GM21528 (cell line): ENCODE measurements around the gene PROSER2.
A peak's percentile ranks its signal among the peaks of the same experiment; 100 is the strongest.

Experiments used
- ATAC-seq: cut with Tn5 transposase; IDR thresholded peaks from one replicate; pipeline ENCODE4 v1.9.1; 2021; ENCODE audit warnings: mild to moderate bottlenecking, moderate library complexity; ENCODE audit not compliant: unreplicated experiment, low FRiP score

The PROSER2 gene

GRCh38 chr10:11861811-11862428 lies 38.8 kb downstream of the PROSER2 start:
- no peak for ATAC-seq

- ATAC-seq, result peak; percentile 80
Measured at GRCh38 chr10:11863353-11864109, 40.4 kb downstream of the PROSER2 start.

- ATAC-seq, result no peak
Measured at GRCh38 chr10:11864727-11865126, 41.6 kb downstream of the PROSER2 start.

- ATAC-seq, result no peak
Measured at GRCh38 chr10:11865561-11865960, 42.4 kb downstream of the PROSER2 start.

- no peak for ATAC-seq
Measured at GRCh38 chr10:11866199-11866925, 43.2 kb downstream of the PROSER2 start.

- ATAC-seq, result no peak
Measured at GRCh38 chr10:11869219-11869618, 46.1 kb downstream of the PROSER2 start.

- no peak for ATAC-seq
Measured at GRCh38 chr10:11869743-11870460, 46.7 kb downstream of the PROSER2 start.

- ATAC-seq, result no peak
Measured at GRCh38 chr10:11870461-11870780, 47.3 kb downstream of the PROSER2 start.

GRCh38 chr10:11870900-11871400 lies 47.8 kb downstream of the PROSER2 start:
- ATAC-seq, result no peak

GRCh38 chr10:11871466-11871865 lies 48.3 kb downstream of the PROSER2 start:
- no peak for ATAC-seq

- ATAC-seq, result no peak
Measured at GRCh38 chr10:11874568-11875493, 51.7 kb downstream of the PROSER2 start.

GRCh38 chr10:11875494-11876281 lies 52.5 kb downstream of the PROSER2 start:
- ATAC-seq, result no peak

GRCh38 chr10:11876324-11876723 lies 53.2 kb downstream of the PROSER2 start:
- no peak for ATAC-seq

- ATAC-seq, result no peak
Measured at GRCh38 chr10:11876805-11877590, 53.8 kb downstream of the PROSER2 start.

- ATAC-seq, result no peak
Measured at GRCh38 chr10:11877591-11877905, 54.4 kb downstream of the PROSER2 start.

GRCh38 chr10:11878776-11879175 lies 55.6 kb downstream of the PROSER2 start:
- no peak for ATAC-seq

- no peak for ATAC-seq
Measured at GRCh38 chr10:11879387-11880094, 56.4 kb downstream of the PROSER2 start.
